ENCODE results near the gene TMEM164.

The TMEM164 gene

GRCh38 chrX:110004215-110004614, 1.3 kb downstream of the TMEM164 start:
- no peak for DNase-seq

GRCh38 chrX:110004731-110005369, 1.9 kb downstream of the TMEM164 start:
- DNase-seq: no peak

DNA sequence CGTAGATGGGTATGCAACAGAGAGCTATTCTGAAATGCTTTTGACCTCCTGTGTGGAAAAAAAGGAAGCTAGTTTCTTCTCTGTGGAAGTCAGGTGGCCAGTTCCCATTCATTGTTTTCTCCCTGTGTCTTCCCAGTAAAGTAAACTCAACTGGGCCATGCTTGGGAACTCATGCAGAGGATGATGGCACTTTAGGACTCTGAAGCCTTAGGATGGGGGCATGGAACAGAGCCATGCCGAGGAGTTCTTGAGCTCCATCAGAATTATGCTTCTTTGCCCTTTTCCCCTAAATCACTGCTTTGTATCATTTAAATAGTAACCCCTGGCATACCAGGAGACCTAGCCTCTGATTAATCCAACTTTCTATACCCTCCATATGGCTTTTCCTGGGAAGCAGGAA, 3.2 kb downstream of the TMEM164 start:
- DNase-seq: no peak

DNA sequence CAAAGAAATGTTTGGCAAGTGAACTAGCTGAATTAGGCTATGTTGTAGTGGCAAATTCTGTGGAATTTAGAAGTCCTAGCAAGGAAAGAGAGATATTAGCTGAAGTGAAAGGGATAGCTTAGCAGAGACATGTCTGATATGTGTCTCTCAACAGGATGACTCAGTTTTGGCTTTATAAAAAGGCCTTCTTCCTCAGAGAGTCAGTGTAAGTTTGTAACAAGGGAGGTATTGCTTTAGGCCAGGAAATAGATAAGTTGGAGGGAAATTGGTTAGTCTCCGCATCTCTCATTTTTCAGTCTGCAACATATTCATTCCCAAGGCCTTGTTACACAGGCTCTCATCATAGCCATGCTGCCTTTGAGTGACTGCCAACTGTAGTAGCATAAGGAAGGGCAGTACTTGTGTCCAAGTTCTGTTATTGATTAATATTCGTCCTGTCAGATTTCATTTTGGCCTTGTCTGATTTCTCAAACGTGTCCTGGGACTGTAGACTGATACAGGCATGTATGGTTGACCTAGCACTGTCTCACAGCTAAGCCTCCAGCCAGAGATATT, 4.0 kb downstream of the TMEM164 start:
- no peak for DNase-seq

DNA sequence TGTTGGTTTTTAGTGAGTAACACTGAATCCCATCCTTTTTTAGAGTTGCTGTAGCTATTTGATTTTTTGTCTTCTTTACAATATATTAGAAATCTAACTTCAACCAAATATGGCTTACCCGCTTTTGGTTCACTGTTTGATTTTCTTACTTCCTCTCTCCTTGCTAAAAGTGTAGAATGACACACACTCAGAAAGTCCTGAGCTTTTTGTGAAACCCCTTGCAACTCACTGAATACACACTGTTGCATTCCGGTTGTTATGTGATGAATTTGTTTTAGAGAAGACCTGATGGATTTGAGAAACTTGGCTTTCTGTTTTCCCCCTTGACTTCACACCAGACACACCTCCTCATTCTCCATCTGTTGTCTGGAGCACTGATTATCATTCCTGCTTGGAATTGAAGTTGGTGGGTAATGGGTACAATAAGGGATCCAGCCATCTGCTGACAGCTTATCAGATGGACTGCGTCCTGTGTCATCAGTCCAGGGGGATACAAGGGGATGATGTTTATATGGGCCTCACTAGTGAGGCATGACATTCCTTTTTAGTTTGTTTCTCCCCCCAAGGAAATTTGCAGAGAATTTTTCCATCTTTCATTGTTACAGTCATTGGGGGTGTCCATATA, 5.2 kb downstream of the TMEM164 start:
- DNase-seq: no peak

DNA sequence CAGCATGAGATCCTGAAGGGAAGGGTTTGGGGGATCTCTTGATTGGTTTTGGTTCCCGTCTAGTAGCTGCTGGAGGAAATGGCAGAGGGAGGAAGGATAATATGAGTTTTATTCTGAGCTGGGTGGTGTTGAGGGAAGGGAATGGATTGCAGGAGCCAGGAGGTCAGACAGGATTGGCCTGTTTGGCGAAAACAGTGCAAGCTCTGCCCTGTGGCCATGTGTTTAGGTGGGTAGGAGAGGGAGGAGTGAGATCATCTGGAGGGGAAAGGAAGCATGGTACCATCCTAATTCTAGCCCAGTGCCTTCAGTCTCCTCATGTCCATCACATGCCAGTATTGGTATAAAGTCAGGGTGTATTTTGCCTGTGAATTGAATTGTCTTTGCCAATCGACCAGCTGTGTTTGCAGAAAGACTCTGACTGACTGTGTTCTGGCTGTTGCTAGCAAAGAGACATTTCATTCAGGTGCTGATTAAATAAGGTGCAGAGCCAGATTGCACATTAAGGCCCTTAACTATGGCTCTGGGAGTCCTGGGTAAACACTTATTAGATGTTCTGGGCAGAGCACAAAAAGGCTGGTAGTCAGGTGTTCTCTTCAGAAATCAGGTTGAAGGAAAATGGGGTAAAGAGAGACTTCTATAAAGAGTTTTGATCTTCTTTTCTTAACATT, 10.0 kb downstream of the TMEM164 start:
- no peak for DNase-seq

GRCh38 chrX:110013968-110014367, 11.1 kb downstream of the TMEM164 start:
- DNase-seq: no peak

DNA sequence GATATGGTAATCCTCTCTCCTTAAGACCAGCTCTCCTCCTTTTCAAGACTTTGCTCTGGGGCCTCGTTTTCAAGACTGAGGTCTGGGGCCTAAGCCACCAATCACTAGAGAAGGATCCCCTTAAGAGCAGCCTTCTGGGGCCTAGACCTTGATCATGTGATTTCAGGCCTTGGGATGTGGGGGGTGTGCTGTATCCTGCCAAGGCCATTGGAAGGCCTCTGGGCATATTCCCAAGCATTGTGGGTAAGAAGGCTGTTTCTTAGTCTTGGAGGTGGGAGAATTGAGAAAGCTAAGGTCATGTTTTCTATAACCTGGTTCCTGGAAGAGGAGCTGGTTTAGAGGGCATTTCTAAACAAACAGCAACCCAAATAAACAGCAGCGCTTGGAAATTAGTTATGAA, 12.1 kb downstream of the TMEM164 start:
- no peak for DNase-seq

GRCh38 chrX:110015915-110016314, 13.0 kb downstream of the TMEM164 start:
- no peak for DNase-seq

DNA sequence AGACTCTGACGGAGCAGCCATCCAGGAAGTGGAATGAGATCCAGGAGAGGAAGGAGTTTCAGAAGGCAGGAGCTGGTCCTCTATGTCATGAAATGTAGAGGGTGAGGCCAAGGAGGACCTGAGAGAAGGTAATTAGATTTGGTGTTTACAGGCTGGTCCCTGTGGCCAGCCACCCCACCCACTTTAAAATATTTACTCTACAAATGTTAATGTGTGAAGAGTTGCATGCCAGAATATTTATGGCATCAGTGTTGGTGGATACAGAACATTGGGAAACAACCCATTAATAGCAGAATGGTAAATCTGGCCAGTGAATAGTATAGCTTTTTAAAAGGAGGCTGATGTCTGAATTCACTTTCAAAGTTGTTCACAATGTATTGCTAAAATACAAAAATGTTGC, 17.6 kb downstream of the TMEM164 start:
- DNase-seq: no peak

- DNase-seq: no peak
Measured at GRCh38 chrX:110021258-110022022, 18.5 kb downstream of the TMEM164 start.

GRCh38 chrX:110022599-110023448, 19.9 kb downstream of the TMEM164 start:
- no peak for DNase-seq

DNA sequence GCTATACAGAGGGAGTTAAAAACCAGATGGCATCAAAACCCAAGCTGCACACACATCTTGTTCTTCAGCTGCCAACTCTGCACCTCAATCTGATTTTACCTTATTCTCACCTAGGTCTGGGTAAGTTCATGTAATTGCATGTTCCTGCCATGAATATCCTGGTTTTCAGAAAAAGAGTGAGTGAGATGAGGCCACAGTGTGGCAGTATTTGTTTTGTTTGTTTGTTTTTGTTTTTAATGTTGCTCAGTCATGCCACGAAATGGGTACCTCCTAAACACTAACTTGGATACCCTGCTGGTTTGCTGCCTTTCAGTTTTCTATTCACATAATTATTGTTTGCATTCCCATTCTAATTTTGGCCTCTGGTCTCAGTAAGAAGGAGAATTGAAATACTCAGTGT, 22.5 kb downstream of the TMEM164 start:
- no peak for DNase-seq

DNA sequence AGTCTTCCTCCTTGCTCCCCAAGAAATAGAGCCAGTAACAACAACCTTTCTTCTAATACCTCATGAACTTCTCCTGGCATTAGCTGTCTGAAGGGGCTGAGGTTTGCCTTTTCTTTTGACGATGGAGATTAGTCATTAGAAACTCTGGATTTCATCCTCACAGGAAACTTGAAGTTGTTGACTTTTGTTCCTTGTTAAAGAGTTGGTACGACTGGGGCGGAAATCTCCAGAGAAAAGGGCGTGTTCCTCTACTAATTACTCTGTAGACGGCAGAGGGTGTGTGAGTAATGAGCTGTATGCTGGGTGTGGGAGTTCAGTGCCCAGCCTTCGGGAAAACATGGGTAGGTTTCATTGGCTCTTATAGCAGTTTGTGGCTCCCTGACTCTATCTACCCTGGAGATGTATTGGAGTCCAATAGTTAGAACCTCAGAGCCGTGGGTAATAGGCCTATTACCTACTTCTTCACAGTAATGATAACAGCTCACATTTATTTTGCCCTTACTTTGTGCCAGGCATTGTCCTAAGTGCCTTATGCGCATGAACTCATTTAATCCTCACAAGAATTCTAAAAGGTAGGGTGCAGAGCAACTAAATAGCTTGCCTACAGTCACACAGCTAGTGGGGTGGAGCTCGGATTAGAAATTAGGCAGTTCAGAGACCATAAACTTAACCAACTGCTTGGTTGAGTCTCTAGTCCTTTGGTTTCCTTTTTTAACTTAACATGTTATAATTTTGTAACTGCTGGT, 23.4 kb downstream of the TMEM164 start:
- no peak for DNase-seq

DNA sequence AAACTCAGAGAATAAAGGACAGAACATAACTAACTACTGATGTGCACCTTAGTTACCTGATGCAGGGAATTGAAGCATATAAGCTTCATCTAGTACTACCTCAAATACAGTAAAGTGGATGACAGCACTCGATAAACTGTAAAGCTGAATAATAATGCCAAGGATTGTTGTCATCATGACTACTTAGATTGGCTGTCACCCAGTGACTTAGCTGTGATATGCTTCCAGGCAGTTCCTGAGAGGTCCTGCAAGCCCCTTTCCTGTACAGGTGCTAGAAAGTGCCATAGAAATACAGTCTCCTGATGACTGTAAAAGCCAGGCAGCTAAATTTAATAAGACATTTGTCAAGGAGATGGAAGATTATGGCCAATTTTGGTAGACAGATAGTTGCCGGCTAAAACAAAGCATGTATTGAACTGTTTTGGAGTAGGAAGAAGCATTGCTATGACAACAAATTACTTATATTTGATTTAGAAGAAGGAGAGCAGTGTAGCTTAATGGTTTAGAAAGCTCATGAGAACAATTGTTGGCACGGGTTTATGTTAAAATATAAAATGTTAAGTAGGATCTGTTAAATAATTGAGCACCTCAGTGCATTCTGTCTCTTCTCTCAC, 29.7 kb downstream of the TMEM164 start:
- DNase-seq: no peak

DNA sequence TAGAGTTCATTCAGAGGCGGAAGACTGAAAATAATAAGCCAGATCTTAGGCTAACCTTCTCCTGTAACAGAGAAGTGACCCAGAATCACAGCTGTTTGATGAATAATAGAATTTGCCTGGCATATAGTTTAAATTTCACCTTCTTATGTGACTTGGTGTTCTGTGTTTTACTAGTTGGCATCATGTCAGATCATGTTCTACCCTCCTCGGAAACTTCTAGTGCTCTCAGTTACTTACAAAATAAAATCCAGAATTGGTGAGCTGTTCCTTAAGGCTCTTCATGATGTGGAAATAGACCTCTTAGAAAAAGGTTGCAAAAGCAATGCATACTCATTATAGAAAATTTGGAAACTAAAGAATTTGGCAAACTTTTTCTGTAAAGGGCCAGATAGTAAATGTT, 31.1 kb downstream of the TMEM164 start:
- no peak for DNase-seq

DNA sequence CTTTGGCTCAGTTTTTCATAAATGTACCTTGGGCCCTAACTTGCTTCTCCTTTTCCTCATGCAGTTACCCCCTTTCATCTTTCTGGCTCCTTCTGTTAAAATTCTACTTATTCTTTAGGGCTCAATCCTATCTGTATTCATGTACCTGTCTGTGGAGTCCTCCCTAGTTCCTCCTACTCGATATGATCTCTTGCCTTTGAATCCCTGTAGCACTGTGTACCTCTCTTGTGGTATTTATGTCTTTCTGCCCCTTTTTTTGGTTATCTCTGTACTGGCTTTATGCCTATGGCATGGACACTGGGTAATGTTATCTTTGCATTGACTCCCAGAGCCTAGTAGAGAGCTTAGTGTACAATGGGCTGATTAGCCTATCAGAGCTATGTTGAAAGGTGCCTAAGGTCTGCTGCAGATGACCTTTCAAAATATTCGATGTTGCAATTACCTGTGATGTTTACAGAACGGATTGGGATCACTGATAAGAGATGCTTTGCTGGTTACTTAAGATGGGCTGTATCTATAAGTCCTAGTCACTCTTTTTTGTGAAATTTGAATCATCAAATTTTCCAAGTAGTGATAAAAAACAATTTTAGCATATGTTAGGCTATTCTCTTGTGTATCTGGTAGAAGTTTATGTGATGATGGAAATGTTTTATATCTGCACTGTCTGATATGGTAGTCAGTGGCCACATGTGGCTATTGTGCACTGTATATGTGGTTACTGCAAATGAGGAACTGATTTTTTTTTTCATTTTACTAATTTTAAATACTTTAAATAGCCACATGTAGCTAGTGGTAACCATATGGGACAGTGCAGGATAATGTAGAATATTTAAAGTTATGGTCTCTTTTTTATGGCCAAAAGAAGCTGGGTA, 33.5 kb downstream of the TMEM164 start:
- no peak for DNase-seq

DNA sequence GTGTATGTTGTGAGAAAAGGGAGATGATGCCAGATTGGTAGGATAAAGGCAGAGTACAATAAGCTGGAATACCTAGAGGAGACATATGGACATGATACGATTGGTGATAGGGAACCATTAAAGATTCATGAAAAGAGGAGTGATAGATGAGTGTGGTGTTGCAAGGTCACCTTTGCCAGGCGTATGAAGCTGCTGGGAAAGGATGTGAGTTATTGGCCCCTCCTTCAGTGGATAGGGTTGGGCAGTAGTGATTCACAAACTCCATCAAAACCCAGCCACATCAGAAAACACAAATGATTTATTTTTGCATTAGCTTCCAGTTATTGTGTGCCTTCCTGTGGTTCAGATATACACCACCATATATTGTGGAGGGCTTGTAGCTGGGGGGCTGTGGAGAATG, 34.3 kb downstream of the TMEM164 start:
- DNase-seq: no peak

DNA sequence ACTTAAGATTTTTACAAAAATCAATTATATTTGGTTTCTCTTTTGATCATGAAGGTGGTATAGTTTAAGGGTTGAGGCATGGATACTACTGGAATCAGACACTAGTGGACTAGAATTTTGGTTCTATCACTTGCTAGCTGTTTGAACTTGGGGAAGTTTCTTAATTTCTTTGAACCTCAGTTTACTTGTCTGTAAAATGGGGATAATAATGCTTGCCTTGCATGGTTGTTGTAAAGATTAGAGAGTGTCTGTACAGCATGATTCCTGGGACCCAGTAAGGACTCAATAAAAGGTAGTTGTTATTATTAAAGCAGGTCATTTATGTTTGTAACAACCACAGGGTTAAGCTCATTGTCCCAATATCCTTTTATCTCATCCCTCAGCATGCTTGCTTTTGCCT, 36.0 kb downstream of the TMEM164 start:
- no peak for DNase-seq

DNA sequence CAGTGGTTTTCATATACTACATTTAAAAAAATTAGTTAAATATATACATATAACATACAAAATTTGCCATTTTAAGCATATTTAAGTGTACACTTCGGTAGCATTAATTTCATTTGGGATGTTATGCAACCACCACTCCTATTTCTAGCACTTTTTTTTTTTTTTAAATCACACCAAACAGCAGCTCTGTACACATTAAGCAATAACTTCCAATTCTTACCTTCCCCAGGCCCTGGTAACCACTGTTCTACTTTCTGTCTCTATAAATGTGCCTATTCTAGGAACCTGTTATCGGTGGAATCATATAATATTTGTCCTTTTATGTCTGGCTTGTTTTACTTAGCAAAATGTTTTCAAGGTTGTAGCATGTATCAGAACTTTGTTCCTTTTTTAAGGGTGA, 39.1 kb downstream of the TMEM164 start:
- DNase-seq: no peak
